NCI-H82 (cell line): ENCODE measurements around the gene ATAD3A.

Experiments
- DNase-seq: peaks from one replicate; lab custom pipeline; 2025; lab: John Stamatoyannopoulos, UW

The ATAD3A gene

GRCh38 chr1:1583347-1584010 lies 71.5 kb downstream of the ATAD3A start:
- no peak for DNase-seq
